Upper lobe of left lung (tissue), 4 donors: ENCODE measurements around the gene SCN2A.

Source experiments
- POLR2A ChIP-seq, 4 donors: fragments of 450-650 bp; IDR thresholded peaks; one replicate each; pipeline ENCODE4 v1.5.1; 2016 to 2017; ENCODE audit warnings: antibody characterized with exemption in 4 of 4, mild to moderate bottlenecking in 2 of 4
- TF ChIP-seq, protein P1 (sequence below), 6 experiments: fragments of 450-650 bp in 4 of 6; fragments of 200-600 bp in 2 of 6; sonication (generic) in 2 of 6; IDR thresholded peaks; one replicate each; pipeline ENCODE4 v1.5.1; 2016 to 2019; ENCODE audit warnings: antibody characterized with exemption in 6 of 6

DNA sequence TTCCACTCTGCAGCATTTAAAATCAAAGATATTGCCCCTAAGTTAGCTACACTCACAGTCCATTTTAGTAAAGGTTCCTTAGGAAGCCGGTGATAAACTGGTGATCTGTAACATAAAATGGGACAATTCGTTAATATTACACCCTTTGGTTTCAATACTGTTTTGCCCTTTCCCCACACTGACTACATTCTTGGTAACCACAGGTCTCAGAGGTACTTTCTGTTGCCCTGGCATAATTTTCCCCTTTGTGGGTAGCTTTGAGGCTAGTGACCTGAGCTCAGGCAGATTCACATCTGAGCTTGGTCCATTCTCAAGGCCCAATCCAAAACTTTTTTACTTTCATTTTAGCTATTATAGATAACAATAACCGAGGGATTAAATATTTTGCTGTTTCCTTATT, 197.3 kb downstream of the SCN2A start:
- TF ChIP-seq, protein P1, sequence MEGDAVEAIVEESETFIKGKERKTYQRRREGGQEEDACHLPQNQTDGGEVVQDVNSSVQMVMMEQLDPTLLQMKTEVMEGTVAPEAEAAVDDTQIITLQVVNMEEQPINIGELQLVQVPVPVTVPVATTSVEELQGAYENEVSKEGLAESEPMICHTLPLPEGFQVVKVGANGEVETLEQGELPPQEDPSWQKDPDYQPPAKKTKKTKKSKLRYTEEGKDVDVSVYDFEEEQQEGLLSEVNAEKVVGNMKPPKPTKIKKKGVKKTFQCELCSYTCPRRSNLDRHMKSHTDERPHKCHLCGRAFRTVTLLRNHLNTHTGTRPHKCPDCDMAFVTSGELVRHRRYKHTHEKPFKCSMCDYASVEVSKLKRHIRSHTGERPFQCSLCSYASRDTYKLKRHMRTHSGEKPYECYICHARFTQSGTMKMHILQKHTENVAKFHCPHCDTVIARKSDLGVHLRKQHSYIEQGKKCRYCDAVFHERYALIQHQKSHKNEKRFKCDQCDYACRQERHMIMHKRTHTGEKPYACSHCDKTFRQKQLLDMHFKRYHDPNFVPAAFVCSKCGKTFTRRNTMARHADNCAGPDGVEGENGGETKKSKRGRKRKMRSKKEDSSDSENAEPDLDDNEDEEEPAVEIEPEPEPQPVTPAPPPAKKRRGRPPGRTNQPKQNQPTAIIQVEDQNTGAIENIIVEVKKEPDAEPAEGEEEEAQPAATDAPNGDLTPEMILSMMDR (IDR thresholded peaks at IDR 0.05) = no peak
- no peak for TF ChIP-seq POLR2A (IDR thresholded peaks at IDR 0.05)
